NCI-H774 (cell line): Measurements from ENCODE around the gene LMOD1.
"Not testable (repeated sequence)": the region's sequence is repeated elsewhere in the genome, so short reads cannot be mapped to it uniquely, and the experiment has no call there.

Source experiments
- DNase-seq: peaks from one replicate; lab custom pipeline; 2025; lab: John Stamatoyannopoulos, UW

LMOD1 gene

DNA sequence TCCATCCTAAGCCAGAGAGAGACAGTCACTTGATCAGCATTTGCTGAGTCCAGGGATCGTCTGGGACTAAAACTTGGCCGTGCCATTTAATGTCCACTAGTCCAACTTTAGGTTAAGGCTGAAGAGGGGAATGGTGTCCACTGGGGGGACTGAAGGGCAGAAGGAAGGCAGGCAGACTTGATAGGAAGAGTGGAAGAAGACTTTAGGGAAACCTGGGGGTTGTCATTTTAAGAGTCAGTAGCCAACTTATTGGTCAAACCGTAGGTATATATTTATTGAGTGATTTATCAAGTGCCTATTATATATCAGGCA is 1.3 kb upstream of the LMOD1 start:
- DNase-seq = no peak

- no peak for DNase-seq
These were observed 505 bp downstream of the LMOD1 start for GRCh38 chr1:201945863-201946223.

DNA sequence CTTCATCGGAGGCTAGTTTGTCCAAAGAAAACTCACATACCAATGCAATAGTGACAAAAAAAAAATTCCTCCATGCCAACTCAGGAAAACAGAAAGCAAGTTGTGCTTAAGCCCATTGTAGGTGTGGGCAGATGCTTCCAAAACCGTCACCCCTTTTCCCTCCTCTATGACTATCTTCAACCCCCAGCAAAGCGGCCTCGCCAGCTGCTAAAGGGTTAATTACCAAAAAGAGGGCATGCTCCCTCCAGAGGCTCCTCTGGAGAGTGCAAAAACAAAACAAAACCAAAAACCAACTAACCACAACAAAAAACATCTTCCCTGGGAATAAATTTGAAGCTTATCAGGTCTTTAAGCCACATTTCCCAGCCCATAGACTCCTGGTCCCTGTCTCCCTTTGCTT is 1.2 kb downstream of the LMOD1 start:
- no peak for DNase-seq

- no peak for DNase-seq
These were observed 1.7 kb downstream of the LMOD1 start for GRCh38 chr1:201944639-201945038.

DNA sequence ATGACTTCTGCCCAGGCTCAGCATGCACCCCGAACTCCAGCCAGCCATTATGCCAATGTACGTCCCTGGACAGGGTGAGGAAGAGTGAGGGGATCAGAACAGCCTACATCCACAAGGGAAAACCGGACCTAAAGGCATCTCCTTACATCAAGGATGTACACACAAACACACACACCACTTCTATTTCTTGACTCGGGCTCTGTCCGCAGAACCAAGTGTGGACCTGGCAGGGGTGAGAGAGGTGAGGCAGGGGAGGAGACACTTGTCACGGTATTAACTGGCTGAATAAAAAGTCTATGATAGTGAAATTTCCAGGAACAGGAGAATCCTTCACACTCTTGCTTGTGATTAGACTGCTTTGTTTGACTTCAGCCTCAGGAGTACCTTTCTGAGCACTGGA is 2.3 kb downstream of the LMOD1 start:
- DNase-seq = no peak

DNA sequence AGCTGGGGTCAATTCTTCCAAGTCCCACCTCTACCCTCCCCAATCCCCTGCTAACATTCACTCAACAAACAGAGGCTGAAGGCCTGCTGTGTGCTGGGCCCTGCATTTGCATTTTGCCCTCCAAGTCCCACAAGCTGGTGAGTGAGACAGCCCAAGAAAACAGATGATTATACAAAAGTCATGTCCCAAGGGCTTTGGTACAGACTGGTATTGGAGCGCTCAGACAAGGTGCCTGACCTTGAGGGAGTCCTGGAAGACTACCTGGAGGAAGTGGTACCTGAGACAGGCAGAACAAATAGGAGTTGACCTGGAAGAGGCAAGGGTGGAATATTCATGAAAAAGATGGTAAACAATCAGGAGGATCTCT is 4.2 kb downstream of the LMOD1 start:
- no peak for DNase-seq

- DNase-seq = no peak
These were observed 4.8 kb downstream of the LMOD1 start for GRCh38 chr1:201941420-201942128.

- not testable (repeated sequence) for DNase-seq
These were observed 6.0 kb downstream of the LMOD1 start for GRCh38 chr1:201940316-201940715.

- no peak for DNase-seq
These were observed 6.8 kb downstream of the LMOD1 start for GRCh38 chr1:201939574-201939973.

- DNase-seq = no peak
These were observed 7.2 kb downstream of the LMOD1 start for GRCh38 chr1:201939148-201939547.

GRCh38 chr1:201938440-201939035 is 7.8 kb downstream of the LMOD1 start:
- DNase-seq = no peak

GRCh38 chr1:201937624-201938213 is 8.6 kb downstream of the LMOD1 start:
- DNase-seq = no peak

DNA sequence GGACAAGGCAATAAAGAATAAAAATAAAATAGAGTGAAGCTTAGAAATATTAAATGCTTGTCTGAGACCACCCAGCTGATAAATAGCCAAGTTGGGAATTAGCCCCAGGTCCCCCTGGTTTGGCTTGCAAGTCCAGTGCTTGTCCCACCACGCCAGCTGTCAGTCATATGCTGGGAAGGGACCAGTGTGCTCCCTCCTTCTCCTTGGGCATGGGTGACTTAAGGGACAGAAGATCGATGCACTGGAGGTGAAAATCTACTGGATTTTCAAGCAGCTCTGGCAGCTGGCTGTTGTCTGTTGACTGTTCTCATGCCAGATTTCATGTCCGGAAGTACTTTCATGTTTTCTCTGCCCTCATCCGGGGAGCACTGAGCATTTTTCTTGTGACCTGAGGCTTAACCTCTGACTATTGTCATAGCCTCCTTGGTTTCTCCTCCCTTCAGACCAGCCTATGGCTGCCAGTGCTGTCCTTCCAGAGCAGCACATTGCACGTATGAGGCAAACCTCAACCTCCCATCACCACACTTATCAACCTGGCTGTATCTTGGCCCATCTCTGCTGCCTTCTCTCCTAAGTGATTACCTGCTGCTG is 12.4 kb downstream of the LMOD1 start:
- DNase-seq = no peak

- DNase-seq = no peak
These were observed 15.5 kb downstream of the LMOD1 start for GRCh38 chr1:201930803-201931202.

DNA sequence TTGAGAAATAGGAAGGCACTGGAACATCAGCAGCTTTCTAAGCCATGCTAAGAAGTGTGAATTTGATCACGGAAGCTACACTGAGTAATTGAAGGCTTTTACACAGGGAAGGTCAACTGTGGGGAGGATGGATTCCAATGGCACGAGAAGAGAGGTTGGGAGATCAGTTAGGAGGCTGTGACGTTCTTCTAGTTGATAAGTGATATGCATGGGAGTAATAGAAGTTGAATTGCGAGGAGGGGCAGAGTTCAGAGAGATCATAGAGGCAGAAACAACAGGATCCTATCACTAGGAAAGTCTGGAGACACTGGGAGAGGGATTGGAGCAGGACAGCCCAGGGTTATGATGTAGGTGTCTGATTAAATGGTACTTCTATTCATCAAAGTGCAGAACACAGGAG is 16.2 kb downstream of the LMOD1 start:
- DNase-seq = no peak

- no peak for DNase-seq
These were observed 18.1 kb downstream of the LMOD1 start for GRCh38 chr1:201928266-201928665.

GRCh38 chr1:201925981-201926645 is 20.2 kb downstream of the LMOD1 start:
- DNase-seq = no peak

GRCh38 chr1:201925301-201925567 is 21.1 kb downstream of the LMOD1 start:
- no peak for DNase-seq

DNA sequence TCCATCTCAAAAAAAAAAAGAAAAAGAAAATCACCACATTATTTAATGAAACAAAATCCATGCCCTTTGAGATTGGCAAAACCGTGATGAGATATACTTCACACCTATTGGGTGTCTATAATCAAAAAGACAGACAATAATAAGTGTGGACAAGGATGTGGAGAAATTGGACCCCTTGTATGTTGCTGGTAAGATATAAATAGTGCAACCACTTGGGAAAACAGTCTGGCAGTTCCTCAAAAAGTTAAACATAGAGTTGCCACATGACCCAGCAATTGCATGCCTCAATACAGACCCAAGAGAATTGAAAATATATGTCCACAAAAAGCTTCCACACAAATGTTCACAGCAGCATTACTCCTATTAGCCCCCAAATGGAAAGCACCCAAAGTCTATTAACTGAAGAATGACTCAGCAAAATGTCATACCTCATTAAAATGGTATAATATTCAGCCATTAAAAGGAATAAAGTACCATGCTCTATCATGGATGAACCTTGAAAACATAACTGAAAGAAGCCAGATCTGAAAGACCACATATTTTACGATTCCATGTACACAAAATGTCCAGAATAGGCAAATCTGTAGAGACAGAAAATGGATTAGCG is 24.3 kb downstream of the LMOD1 start:
- no peak for DNase-seq

GRCh38 chr1:201918343-201918742 is 28.0 kb downstream of the LMOD1 start:
- no peak for DNase-seq

- DNase-seq = no peak
These were observed 28.9 kb downstream of the LMOD1 start for GRCh38 chr1:201917362-201918033.

DNA sequence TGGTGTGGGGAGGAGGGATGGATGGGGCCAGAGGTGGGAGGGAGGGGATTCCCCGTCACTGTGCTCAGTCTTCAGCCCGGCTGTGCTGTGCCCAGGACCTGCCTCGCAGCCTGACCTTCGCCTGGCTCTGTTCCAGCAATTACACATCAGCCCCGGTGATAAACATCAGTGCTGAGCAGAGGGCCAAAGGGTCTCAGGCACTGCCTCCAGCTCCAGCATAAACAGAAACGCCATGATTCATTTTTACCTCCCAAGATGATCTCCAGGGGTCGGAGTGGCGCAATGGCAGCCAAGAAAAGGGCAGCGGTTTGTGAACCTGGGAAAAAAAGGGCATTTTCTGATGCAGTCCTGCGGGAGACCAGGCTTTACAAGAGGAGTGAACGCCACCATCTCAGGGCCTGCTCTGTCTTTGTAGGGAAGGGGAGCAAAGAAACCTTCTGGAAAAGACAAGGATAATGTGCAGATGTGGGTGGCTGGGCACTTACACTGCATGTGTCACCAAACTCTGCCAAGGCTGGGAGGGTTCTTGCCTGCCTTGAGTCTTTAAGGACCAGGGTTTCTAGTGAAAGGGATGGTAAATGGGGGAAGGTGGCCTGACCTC is 29.6 kb downstream of the LMOD1 start:
- no peak for DNase-seq
